Fibroblast of lung (primary cell): Measurements from ENCODE around the gene TMED8.

Experiments
- EZH2 ChIP-seq: IDR thresholded peaks from 2 replicates; pipeline ENCODE4 v1.5.1; 2012; ENCODE audit warnings: low read length, control low read depth, mild to moderate bottlenecking; ENCODE audit errors: missing control alignments
- TF ChIP-seq, protein P1 (sequence below), 2 donors: IDR thresholded peaks in 1 of 2; conservative IDR thresholded peaks in 1 of 2; 1 replicate in 1 of 2; 2 replicates in 1 of 2; pipeline ENCODE4 v1.5.1; 2011 to 2012; ENCODE audit warnings: low read length in 2 of 2, control low read depth in 1 of 2, inconsistent platforms in 1 of 2, low read depth in 1 of 2, mild to moderate bottlenecking in 1 of 2

GRCh38 chr14:77378701-77379100 is 1.8 kb upstream of the TMED8 start:
- TF ChIP-seq, protein P1, sequence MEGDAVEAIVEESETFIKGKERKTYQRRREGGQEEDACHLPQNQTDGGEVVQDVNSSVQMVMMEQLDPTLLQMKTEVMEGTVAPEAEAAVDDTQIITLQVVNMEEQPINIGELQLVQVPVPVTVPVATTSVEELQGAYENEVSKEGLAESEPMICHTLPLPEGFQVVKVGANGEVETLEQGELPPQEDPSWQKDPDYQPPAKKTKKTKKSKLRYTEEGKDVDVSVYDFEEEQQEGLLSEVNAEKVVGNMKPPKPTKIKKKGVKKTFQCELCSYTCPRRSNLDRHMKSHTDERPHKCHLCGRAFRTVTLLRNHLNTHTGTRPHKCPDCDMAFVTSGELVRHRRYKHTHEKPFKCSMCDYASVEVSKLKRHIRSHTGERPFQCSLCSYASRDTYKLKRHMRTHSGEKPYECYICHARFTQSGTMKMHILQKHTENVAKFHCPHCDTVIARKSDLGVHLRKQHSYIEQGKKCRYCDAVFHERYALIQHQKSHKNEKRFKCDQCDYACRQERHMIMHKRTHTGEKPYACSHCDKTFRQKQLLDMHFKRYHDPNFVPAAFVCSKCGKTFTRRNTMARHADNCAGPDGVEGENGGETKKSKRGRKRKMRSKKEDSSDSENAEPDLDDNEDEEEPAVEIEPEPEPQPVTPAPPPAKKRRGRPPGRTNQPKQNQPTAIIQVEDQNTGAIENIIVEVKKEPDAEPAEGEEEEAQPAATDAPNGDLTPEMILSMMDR (conservative IDR thresholded peaks at IDR 0.05 in 1 of 2, IDR thresholded peaks at IDR 0.05 in 1 of 2; ENCODE audit: low read depth in 1 of 2, low read length in 2 of 2), result no peak
- no peak for TF ChIP-seq EZH2
